Stimulated activated CD8-positive, alpha-beta memory T cell treated with anti-CD3 and anti-CD28 coated beads, Interleukin-7, amount 100 ng/mL, for 1 hour (primary cell): ENCODE measurements around the gene TPM2.

Experiments used
- DNase-seq, 2 donors: peaks; one replicate each; pipeline ENCODE4 v3.0.0-alpha.2; 2020; ENCODE audit warnings: low read depth in 2 of 2

The TPM2 gene

DNA sequence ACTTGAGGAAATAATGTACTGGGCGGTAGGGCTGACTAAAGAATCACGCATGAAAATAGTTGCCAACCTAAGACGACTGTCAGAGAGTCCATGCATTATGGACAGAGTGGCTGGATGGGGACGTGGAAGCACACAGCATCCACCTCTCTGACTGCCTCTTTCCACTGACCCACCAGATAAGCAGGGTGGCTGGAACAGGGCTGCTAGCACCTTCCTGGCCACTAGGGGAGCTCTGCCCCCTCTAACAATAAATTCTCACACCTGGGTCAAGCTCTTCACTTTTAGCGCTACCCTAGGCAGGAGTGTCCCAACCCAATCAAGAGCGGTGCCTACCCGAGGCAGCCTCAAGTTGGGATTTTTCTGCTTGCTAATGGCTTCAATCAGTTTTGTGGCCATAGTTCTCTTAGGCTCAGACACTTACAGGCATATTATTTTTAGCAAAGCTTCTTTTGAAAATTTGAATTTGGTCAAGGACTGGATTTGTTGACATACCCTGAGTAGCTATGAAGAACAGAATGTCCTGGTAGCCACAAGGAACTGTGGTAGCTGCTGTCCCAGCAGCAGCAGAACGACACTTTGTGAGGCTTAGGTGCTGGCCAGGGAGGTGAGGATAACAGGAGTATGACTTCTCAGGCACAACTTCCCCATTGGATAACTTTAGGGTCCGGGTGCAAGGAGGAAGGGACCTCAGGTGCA, 6.9 kb upstream of the TPM2 start:
- peak in 1 of 2 donors; percentile 34 for DNase-seq

DNA sequence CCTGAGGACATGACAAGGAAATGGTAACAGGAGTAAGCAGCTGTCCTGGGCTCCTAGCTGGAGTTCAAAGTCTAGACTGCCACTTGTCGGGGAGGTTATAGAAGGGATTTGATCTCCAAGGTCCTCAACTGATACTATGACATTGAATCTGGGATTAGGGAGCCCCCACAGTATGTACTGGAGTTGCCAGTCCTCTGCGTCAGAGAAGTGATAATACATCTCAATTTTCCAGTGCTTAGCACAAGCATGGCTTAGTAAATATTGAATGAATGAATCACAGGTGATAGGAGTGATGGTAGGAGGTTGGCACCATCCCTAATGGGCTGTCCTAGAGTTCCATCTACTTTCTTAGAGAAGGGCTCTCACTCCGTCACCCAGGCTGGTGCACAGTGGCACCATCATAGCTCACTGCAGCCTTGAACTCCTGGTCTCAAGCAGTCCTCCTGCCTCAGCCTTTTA, 6.2 kb upstream of the TPM2 start:
- DNase-seq = no peak

DNA sequence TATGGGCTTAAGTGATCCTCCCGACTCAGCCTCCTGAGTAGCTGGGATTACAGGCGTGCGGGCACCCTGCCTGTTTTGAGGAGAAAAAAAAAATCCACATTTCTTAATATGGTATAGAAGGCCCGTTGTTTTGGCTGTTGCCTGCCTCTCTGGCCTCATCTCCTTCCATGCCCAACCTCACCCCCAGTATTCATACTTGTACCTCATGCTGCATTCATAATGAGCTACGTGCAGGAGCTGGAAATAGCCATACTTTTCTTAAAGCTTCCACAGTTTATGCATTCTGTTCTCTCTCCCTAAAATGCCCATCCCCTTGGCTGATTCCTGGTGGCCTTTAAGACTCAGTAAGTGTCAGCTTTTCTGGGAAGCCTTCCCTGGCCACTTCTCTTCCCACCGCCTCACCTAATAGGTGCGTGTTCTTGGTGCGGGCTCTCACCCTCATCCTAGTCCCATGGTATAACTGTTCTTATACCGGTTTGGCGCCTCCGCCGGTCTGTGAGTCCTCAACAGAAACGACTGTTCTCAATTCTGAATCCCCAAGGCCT, 2.1 kb upstream of the TPM2 start:
- no peak for DNase-seq

DNA sequence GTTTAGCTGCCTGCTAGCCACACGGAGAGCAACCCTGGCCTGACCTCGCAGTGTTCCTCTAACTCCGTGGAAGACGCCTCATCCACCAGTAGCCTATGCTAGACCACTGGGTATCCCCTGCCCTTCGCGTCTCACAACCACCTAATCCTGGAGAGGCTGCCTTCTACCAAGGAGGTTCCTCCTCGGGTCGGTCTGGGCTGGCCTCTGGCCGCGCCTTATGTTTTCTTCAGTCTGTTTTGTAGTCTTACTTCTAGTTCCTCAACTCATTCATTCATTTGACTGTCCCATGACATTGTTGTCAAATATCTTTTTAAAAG, 1.6 kb upstream of the TPM2 start:
- DNase-seq = no peak

DNA sequence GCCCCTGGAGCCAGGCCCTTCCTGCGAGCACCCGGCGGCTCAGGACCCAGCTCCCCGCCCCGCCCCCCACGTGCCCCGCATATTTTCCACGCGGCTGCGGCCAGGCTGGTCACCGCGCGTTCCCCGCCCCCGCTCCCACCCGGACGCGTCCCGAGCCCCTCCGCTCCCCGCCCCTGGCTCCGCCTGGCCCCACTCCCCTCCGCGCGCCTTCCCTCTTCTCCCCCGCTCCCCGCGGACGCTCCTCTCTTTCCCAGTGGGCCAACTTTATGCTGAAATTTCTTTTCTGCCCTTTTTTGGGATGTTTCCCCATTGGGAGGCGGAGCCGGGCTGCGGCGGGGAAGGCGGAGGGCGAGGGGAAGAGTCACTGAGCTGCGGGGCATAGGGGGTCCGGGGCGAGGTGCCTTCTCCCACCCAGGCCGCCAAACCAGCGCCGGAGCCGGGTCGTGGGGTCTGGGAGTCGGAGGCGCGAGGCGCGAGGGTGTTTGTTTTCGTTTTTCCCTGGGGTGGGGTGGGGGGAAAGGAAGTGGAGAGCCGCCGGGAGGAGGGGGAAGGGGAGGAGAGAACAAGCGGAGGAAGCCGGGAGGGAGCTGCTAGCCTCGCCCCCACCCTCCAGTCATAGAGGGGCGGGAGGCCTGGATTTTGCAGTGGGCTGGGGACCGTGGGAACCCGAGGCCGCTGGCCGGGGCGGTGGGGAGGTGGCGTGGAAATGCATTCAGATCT, 1.0 kb upstream of the TPM2 start:
- no peak for DNase-seq

DNA sequence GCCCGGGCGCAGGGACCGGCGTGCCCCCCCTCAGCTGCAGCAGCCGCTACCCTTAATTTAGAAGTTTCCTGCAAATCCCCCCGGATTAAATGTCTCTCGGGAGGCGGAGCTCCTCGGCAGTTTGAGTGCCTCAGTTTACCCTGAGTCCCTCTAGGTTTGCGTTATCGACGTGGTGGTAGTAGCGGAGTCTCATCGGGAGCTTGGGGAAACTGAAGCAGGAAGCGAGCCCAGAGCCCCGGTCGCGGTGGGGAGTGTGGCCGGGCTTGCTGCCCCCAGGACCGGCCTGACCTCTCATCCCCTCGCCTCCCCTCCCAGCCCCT, 529 bp upstream of the TPM2 start:
- DNase-seq = no peak

DNA sequence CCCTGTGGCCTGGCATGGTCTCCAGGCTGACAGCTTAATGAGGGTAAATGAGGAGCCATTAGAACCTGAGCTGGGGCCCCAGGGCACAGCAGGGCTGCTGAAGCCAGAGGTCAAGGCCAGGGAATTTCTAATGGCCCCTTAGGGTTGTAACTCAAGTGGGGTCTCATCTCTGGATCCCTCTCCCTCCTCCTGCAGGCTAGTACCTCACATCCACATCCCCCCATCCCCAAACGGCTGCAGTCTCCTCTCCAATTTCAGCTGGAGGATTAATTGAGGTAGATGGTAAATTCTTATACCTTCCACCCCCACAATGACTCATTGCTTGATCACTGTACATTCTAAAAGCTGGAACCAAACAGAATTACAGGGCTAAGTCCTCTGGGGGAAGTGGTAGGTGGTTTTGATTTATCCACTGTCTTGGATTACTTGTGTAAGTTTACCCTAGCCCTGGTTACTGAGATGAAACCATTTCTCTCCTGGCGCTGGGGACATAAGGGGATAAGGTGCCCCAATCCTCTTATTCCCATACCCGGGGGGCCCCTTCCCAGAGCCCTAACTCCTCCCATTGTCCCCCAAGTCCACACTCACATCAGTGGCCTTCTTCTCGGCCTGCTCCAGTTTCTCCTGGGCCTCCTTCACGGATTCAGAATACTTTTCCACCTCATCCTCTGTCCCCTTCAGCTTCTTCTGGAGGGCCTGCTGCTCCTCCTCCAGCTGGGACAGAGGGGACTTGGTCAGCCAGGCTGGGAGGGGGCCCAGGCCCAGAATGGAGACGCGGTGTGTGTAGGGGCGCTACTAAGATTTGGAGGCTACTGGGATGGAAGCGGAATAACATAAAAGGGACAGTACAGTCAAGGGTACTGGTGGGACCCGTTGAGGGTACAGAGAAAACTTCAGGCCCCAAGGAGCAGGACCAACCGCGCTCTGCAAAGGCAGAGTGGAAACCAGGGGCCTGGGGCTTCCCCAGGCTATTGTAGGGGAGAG, 875 bp downstream of the TPM2 start:
- DNase-seq = no peak

DNA sequence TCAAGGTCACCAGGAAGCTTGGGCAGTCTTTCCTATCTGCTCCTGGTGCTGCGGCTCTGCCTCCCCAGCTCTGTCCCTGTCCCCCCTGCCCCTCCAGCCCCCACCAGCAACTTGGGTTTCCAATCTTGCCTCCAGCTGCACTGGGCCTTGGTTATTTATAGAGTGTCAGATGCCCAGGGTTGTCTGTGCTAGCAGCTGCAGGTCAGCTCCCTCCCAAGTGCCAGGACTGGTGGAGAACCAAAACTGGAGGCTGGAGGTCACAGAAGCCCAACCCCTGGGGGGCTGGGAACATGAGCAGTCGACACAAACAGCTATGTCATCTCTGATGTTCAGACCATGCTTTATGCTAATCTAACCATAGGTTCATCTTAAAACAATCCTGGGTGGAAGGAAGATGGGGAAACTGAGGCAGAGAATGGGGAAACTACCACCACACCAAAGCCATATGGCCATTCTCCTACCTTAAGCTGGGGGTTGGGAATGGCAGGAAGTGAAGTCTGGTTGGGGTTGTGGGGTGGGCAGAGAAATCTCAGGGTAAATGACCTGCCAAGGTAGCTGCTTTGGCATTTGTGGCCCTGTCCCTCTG, 1.7 kb downstream of the TPM2 start:
- DNase-seq = no peak

DNA sequence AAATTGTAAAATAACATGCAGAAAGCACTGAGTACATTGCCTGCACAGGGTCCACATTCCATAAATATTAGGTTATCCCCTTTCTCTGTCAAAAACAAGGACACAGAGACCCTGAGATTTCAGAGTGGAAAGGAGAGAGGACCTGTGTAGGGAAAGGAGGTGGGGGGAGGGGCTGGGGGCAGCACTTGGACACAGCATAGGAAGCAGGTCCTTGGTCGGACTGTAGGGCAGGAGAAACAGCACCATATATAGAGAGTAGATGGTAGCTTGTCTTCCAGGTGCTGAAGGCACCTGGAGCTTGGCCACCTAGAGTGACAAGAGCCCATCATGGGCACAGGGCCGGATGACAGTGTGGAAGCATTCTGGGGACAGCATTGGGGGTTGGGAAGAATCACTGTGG, 2.4 kb downstream of the TPM2 start:
- no peak for DNase-seq

DNA sequence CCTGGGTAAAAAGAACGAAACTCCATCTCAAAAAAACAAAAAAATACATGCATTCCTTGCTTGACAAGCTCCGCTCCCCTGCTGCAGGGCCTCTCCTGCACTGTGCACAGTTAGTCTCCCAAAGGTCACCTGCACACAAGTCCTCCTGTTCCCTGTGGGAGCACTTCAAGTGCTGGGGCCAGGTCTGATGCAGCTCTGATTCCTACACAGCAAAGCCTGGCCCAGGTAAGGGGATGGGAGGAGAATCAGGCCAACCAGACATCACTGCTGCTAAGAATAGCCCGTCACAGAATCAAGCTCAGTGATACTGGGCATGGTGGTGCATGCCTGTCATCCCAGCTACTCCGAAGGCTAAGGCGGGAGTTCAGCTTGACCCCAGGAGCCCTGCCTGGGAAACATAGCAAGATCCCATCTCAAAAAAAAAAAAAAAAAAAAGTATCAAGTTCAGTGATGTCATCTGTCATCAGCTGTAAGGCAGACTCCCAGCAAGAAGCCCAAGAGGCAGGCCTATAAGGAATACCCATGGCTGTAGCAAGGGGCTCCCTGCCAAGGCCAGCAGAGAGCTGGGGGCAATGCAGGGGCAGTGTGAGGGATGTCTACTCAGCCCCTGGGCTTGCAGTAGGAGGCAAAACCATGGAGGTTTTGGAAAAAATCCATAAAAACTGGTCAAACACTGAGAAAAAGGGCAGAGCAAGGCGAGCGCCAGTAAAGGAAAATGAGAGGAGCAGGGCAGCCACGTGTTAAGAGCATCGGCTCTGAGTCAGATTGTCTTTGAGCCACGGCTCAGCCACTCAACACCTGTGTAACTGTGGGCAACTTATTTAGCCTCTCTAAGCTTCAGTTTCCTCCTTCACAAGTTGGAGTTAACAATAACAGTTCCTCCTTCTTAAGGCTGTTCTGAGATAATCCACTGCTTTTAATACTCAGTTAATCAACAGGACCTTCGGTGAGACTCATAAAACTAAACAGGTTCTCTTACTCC, 3.2 kb downstream of the TPM2 start:
- DNase-seq = no peak

DNA sequence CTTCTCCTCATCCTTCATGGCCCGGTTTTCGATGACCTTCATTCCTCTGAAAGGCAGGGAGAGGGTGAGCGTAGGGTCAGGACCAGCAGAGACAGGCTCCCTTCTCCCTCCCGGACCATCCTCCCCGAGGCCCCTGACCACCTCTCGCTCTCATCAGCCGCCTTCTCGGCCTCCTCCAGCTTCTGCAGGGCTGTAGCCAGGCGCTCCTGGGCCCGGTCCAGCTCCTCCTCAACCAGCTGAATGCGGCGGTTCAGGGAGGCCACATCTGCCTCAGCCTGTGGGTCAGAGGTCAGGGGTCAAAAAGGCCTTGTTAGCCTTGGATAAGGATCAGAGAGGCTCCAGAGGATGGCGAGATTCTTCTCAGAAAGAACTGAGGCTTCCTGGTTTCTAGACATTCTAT, 4.2 kb downstream of the TPM2 start:
- DNase-seq = no peak

DNA sequence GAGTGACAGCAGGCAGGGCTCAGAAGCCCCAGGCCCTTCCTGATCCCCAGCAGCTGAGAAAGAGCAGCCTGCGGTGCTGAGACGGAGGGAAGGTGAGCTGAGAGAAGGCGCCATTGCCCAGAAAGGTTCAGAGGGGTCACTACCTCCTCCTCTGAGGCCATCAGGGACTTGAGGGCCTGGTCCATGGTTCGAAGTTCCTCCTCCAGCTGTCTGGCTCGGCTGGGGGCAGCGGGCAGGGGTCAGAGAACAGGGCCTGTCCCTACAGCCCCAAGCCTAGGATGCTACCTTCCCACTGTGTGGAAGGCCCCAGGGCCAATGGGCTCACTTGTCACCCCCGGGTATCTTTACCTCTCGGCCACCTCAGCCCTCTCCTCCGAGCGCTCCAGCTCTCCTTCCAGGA, 4.8 kb downstream of the TPM2 start:
- DNase-seq = no peak

DNA sequence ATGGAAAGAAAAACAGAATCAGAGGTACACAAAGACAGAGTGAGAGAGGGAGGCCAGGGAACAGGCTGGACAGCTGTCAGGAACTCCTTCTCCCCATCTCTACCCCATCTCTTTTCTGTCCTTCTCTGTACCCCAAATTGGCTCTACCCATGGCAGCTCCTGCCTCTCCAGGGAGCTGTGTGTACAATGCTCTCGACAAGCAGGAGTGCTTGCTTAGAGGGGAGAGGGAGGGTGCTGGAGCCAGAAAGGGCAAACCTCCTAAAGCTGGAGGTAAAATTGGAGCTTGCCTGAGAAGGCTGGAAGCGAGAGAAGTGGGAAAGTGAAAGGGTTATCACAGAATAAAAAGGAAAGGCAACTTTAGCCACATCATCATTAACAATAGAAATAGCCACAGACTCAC, 6.4 kb downstream of the TPM2 start:
- no peak for DNase-seq

DNA sequence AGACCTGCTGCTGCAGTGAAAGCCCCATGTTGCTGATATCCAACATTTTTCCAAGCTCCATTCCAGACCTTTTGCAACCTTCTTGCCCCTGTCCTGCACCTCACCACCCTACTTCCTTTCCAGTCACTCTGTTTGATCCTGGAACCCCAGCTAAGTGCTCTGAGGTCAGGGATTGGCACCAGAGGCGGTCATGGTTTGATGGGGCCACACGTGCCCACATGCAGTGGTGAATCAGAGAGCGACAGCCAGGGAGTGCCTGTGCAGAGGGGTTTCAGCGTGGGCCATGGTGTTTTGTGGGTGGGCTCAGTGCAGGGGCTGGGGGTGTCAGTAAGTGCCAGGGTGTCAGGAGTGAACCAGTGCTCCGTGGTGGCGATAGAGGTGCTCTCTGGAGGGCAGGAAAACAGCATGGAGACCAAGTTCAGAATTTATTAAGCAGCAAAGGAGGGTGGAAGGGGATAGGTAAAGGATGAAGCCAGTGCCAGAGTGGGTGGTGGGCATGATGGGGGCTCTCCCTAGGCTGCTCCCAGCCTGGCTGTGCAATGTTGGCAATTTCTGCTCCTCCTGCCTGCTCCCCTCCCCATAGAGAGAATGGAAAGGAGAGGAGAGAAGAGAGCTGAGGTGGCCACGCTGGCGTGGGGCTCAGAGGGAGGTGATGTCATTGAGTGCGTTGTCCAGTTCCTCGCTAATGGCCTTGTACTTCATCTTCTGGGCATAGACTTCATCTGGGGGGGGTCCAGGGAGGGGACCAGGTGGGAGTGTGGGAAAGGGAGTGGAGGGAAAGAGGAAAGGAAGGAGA, 7.0 kb downstream of the TPM2 start:
- no peak for DNase-seq

DNA sequence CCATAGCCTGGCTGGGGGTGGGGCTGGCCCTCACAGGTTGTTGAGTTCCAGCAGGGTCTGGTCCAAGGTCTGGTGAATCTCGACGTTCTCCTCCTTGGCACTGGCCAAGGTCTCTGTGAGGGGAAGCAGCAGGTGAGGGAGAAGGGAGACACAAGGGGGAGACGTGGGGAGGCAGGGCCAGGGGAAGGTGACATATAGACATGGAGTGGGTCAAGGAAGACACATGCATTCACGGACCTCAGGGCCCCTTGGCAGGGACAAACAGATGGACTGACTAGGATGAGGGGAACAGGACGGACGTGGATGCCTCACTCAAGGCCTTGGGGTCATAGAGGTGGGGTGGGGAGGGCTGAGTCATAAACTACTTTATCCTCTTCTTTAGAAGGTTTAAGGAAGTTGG, 7.7 kb downstream of the TPM2 start:
- DNase-seq = no peak

DNA sequence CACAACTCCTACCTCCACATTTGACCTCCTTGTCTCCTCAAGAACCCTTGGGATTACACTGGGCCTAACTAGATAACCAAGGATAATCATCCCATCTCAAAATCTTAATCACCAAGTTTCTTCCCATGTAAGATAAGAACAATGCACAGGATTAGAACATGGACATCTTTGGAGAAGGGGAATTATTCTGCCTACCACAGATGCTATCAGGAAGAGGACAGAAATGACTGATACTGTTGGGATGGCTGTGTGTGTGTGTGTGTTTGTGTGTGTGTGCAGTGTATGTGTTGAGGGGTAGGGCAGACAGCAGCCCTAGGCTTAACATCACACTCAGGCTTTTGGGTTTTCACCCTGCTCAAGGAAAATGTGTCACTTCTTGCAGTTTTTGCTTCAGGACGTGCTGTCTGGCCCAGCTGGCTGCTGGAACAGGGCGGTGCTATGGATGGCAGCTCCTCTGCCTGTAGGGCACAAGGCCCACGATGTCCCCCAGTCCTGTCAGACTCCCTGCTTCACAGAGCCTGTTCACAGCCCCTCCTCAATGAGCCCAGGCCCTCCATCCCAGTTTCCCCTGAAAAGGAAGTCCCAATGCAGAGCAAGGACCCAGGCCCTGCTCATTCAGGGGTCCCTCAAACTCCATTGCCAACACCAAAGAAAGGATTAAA, 8.3 kb downstream of the TPM2 start:
- DNase-seq = no peak

DNA sequence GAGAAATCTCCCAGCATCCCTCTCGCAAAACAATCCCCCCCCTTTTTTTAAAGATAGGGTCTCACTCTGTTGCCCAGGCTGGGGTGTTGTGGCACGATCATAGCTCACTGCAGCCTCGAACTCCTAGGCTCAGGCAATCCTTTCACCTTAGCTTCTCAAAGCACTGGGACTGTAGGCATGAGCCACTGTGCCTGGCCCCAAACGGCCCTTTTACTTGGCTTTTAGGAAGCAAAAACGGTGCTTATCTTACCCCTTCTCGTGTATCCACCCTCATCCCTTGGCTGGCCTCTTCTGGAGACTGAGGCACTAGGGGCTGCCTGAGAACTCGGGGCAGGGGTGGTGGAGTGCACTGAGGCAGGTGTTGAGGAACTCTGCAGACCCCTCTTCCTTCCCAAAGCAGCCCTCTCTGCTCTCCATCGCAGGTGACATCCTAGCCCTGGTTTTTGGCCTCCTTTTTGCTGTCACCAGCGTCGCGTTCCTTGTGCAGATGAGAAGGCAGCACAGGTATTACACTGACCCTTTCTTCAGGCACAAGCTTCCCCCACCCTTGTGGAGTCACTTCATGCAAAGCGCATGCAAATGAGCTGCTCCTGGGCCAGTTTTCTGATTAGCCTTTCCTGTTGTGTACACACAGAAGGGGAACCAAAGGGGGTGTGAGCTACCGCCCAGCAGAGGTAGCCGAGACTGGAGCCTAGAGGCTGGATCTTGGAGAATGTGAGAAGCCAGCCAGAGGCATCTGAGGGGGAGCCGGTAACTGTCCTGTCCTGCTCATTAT, 9.2 kb downstream of the TPM2 start:
- DNase-seq = no peak

DNA sequence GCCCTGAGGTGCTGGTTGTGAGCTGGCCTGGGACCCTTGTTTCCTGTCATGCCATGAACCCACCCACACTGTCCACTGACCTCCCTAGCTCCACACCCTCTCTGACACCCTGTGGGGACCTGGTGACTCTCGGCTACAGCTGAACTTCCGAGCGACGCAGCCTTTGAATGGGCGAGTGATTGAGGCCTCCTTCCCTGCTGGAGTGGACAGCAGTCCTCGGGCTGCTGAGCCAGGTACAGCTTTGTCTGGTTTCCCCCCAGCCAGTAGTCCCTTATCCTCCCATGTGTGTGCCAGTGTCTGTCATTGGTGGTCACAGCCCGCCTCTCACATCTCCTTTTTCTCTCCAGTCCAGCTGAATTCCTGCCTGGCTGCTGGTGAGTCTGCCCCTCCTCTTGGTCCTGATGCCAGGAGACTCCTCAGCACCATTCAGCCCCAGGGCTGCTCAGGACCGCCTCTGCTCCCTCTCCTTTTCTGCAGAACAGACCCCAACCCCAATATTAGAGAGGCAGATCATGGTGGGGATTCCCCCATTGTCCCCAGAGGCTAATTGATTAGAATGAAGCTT, 9.9 kb downstream of the TPM2 start:
- DNase-seq = no peak
